Right lobe of liver (tissue), 6 donors: ENCODE results near the gene COPG2. TPM values are rescaled to one million over a fixed set of nuclear protein-coding genes. Genes with fewer than 3 reads are reported as not detected.
A peak's percentile ranks its signal among the peaks of the same experiment; 100 is the strongest.

Experiments
- ATAC-seq, 4 donors: fragments of 200-7000 bp; cut with Tn5 transposase; one replicate each; pipeline ENCODE4 v1.9.1; 2020; ENCODE audit warnings: mild to moderate bottlenecking in 4 of 4, moderate library complexity in 4 of 4
- DNase-seq, 3 donors: peaks; one replicate each; pipeline ENCODE4 v3.0.0-alpha.2; 2020
- H3K27ac ChIP-seq, 3 donors: fragments of 200-600 bp; one replicate each; pipeline ENCODE4 v1.8.0; 2022
- H3K27me3 ChIP-seq, 2 donors: fragments of 200-600 bp; one replicate each; pipeline ENCODE4 v1.8.0; 2022
- H3K36me3 ChIP-seq, 4 donors: fragments of 200-600 bp; sonication (generic) in 1 of 4; one replicate each; pipeline versions ENCODE4 v1.5.1 to v1.8.0; 2017 to 2022; ENCODE audit warnings: control low read depth in 1 of 4
- H3K4me1 ChIP-seq, 4 donors: fragments of 200-600 bp; sonication (generic) in 1 of 4; one replicate each; pipeline versions ENCODE4 v1.5.1 to v1.8.0; 2017 to 2022; ENCODE audit warnings: control low read depth in 1 of 4
- H3K4me3 ChIP-seq, 3 donors: fragments of 200-600 bp; one replicate each; pipeline ENCODE4 v1.8.0; 2022
- H3K9me3 ChIP-seq, 4 donors: fragments of 200-600 bp; sonication (generic) in 1 of 4; one replicate each; pipeline versions ENCODE4 v1.5.1 to v1.8.0; 2017 to 2022; ENCODE audit warnings: control low read depth in 1 of 4
- POLR2A ChIP-seq: fragments of 450-650 bp; IDR thresholded peaks from one replicate; pipeline ENCODE4 v1.6.1; 2017; ENCODE audit warnings: antibody characterized with exemption, mild to moderate bottlenecking
- WGBS: methylation state at CpG from one replicate; pipeline ENCODE4 v1.1.6; 2018; ENCODE audit warnings: low coverage, low lambda C conversion rate; ENCODE audit not compliant: insufficient coverage; ENCODE audit errors: missing lambda C conversion rate; 5-methylcytosine and 5-hydroxymethylcytosine counted together
- intact Hi-C, 2 donors: fragments of 100-400 bp; cut with DNase I; formaldehyde crosslinking; loops; one replicate each; pipeline versions ENCODE4 v1.11.2 to v1.14.1; 2022
- total RNA-seq, 6 experiments: library from RNA; depleted of rRNA in 2 of 6; stranded (reverse); fragments of >200 nt in 2 of 6; fragmentation: NEBNext Ultra II Directional in 3 of 6; extraction: Animal tissue kit (Norgen Biotek cat#: 25700) in 3 of 6; gene quantifications; one replicate each; pipeline versions ENCODE4 v1.1.0 to v1.2.4, GENCODE V29; 2016 to 2023
- TF ChIP-seq, protein P1 (sequence below), 4 donors: fragments of 200-600 bp in 3 of 4; fragments of 450-650 bp in 1 of 4; IDR thresholded peaks; one replicate each; pipeline versions ENCODE4 v1.5.1 to v1.8.0; 2016 to 2022; ENCODE audit warnings: antibody characterized with exemption in 4 of 4, mild to moderate bottlenecking in 2 of 4
- donor health status: DM: no; HTN: yes; CAD: no.
- donor health status: DM: no; HTN: no; CAD: no.
- donor health status: DM: no; HTN: no; CAD: no.
- donor health status: DM: no; HTN: yes; CAD: no.
- donor health status: DM: no; HTN: yes; CAD: no.

Gene COPG2
- total RNA-seq, 6 experiments from 2014 or later: 6.5 to 8.9 (median 8.4) TPM

DNA sequence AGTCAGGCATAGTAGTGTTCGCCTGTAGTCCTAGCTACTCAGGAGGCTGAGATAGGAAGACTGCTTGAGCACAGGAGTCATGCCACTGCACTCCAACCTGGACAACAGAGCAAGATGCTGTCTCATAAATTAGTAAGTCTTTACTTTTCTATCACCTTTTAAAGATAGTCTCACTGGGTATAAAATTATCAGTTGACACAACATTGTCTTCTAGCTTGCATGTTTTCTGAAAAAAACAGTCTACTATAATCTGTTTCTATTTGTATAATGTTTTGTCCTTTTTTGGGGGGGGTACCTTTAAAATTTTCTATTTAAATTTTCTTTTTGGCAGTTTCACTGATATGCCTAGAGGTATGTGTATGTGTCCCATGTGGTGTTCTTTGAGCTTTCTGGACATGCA, 39.6 kb downstream of the COPG2 start:
- no peak overlapping the region for H3K27ac ChIP-seq
- no peaks in the 10 kb centered on the region for H3K27me3 ChIP-seq
- TF ChIP-seq, protein P1, sequence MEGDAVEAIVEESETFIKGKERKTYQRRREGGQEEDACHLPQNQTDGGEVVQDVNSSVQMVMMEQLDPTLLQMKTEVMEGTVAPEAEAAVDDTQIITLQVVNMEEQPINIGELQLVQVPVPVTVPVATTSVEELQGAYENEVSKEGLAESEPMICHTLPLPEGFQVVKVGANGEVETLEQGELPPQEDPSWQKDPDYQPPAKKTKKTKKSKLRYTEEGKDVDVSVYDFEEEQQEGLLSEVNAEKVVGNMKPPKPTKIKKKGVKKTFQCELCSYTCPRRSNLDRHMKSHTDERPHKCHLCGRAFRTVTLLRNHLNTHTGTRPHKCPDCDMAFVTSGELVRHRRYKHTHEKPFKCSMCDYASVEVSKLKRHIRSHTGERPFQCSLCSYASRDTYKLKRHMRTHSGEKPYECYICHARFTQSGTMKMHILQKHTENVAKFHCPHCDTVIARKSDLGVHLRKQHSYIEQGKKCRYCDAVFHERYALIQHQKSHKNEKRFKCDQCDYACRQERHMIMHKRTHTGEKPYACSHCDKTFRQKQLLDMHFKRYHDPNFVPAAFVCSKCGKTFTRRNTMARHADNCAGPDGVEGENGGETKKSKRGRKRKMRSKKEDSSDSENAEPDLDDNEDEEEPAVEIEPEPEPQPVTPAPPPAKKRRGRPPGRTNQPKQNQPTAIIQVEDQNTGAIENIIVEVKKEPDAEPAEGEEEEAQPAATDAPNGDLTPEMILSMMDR (IDR thresholded peaks at IDR 0.05): no peak
- TF ChIP-seq POLR2A: no peak
- H3K4me3 ChIP-seq: no peak overlapping the region
- no peaks in the 10 kb centered on the region for H3K9me3 ChIP-seq
- intact Hi-C loops: no loop called here
- no peaks in the 10 kb centered on the region for H3K36me3 ChIP-seq
- ATAC-seq (no peak), DNase-seq (no peak)
- WGBS: 100% methylated on average over 1 of the region's 1 CpG
- no peaks in the 10 kb centered on the region for H3K4me1 ChIP-seq

DNA sequence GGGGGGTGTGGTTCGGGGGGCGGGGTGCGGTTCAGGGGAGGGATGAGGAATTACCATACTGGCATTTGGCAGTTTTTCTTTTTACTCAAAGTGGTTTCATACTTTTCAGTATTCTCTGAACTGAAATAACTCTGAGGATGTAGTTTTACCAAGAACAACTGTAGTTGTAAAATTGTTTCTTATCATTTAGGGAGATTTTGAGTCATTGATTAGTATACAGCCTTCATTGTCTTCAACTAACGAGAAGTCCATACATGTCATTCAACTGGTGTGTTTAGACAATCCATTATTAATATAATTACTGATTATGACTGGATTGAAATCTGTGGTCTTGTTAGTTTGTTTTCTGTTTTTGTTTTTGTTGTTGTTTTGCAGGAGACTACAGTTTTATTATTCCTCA, 40.8 kb downstream of the COPG2 start:
- DNase-seq: no peak
- H3K9me3 ChIP-seq: no peaks in the 10 kb centered on the region
- intact Hi-C loops: no loop called here
- no peak overlapping the region for H3K27ac ChIP-seq
- no peak for TF ChIP-seq POLR2A
- ATAC-seq: no peak
- H3K4me1 ChIP-seq: no peaks in the 10 kb centered on the region
- no peaks in the 10 kb centered on the region for H3K27me3 ChIP-seq
- 89% methylated on average over 4 of the region's 4 CpGs for WGBS
- H3K4me3 ChIP-seq: no peak overlapping the region
- no peaks in the 10 kb centered on the region for H3K36me3 ChIP-seq

DNA sequence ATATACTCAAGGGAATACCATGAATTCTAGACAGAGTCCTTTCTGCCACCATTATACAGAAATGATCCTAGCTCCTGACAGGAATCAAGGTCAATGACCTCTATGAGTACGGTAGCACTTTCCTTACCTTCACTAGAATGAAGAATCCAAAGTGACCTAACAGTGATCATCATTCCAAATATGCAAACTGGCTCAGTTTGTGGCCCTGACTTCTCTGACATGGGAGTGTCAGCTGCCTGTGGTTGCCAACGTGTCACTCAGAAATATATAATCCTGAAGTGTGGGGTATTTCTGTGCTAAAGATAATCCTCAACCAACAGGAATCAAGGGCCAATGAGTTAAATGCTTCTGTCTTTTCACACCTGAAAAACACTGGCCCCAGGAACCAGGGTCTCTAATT, 45.7 kb downstream of the COPG2 start:
- Histone ChIP-seq H3K36me3 (no peaks in the 10 kb centered on the region), H3K27ac (no peak overlapping the region), H3K9me3 (no peaks in the 10 kb centered on the region), H3K4me3 (no peak overlapping the region), H3K4me1 (no peaks in the 10 kb centered on the region), H3K27me3 (no peaks in the 10 kb centered on the region)
- no peak for DNase-seq
- no peak for ATAC-seq
- 100% methylated on average over 1 of the region's 2 CpGs for WGBS
- no peak for TF ChIP-seq POLR2A
- TF ChIP-seq, protein P1 (IDR thresholded peaks at IDR 0.05): no peak
- intact Hi-C loops: no loop called here

- intact Hi-C loops: no loop called here
- 54% methylated on average over 2 of the region's 2 CpGs for WGBS
- ATAC-seq (peak; percentile 99 to 100 (median 100)), DNase-seq (peak; percentile 34 to 64 (median 58))
- H3K27me3 ChIP-seq: no peaks in the 10 kb centered on the region
- no peaks in the 10 kb centered on the region for H3K9me3 ChIP-seq
- TF ChIP-seq, protein P1 (IDR thresholded peaks at IDR 0.05): no peak
- TF ChIP-seq POLR2A: no peak
- peaks cover 0 to 6% (median 3%) of the 10 kb centered on the region in 4 donors for H3K4me1 ChIP-seq
- H3K27ac ChIP-seq: no peak overlapping the region
- no peak overlapping the region for H3K4me3 ChIP-seq
- no peaks in the 10 kb centered on the region for H3K36me3 ChIP-seq
Measured at GRCh38 chr7:130615583-130615982, 53.0 kb downstream of the COPG2 start.

DNA sequence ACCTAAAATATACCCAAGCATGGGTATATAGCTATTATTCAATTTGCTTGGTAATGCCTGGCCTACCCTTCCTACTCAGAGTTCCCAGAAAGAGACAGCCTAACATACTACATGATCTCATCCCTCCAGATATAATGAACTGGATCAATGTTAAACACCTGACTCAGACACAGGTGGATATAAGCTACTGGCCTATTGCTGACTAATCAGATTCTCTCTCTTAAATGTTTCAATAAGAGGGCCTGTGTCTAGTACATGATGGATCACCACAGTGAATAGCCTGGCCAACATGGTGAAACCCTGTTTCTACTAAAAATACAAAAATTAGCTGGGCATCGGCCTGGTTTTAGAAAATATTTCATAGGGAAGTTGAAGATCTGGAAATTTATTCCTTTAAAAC, 54.1 kb downstream of the COPG2 start:
- Histone ChIP-seq H3K4me1 (peaks cover 0 to 6% (median 3%) of the 10 kb centered on the region in 4 donors), H3K27ac (no peak overlapping the region), H3K27me3 (no peaks in the 10 kb centered on the region), H3K36me3 (no peaks in the 10 kb centered on the region), H3K9me3 (no peaks in the 10 kb centered on the region), H3K4me3 (no peak overlapping the region)
- 100% methylated on average over 1 of the region's 1 CpG for WGBS
- intact Hi-C loops: no loop called here
- TF ChIP-seq, protein P1 (IDR thresholded peaks at IDR 0.05): no peak
- no peak for TF ChIP-seq POLR2A
- DNase-seq (no peak), ATAC-seq (no peak)
